HepG2 (cell line): ENCODE results near the gene TSR1. TPM values are rescaled to one million over a fixed set of nuclear protein-coding genes. Genes with fewer than 3 reads are reported as not detected.

Source experiments
- ATAC-seq: fragments of 200-7000 bp; cut with Tn5 transposase; 3 replicates; pipeline ENCODE4 v1.9.1; 2020; ENCODE audit warnings: mild to moderate bottlenecking, moderate library complexity
- BruUV-seq: library from RNA; stranded (reverse); fragments of 400-500 nt; replicated peaks from 2 replicates; lab custom pipeline; 2021; lab: Mats Ljungman, UMichigan
- CTCF ChIA-PET: fragments of 300-600 bp; formaldehyde crosslinking; extraction: SDS; loops from one replicate; lab custom pipeline; 2021; ENCODE audit warnings: low total read pairs, inconsistent platforms, low intra/inter-chr PET ratio; lab: Yijun Ruan, JAX
- POLR2A ChIA-PET: fragments of 350-600 bp; sonication (Branson Sonifier 250); formaldehyde crosslinking; loops from one replicate; lab custom pipeline; 2020; ENCODE audit warnings: antibody characterized with exemption, inconsistent platforms; lab: Yijun Ruan, JAX
- DNase-seq: peaks from one replicate; pipeline ENCODE4 v3.0.0-alpha.2; 2015; ENCODE audit warnings: low spot score
- FAIRE-seq: peaks from 3 replicates; lab custom pipeline; 2011; peaks lifted over from hg19 to GRCh38; lab: Jason Lieb, UNC
- H2AFZ ChIP-seq: one replicate; pipeline ENCODE4 v1.6.1; 2011; ENCODE audit warnings: low read length, inconsistent platforms
- H3K27ac ChIP-seq: fragments of 300-600 bp; 3 replicates; pipeline ENCODE4 v1.8.0; 2011; ENCODE audit warnings: mixed run types, mild to moderate bottlenecking, mixed read lengths, low read length, inconsistent platforms; ENCODE audit not compliant: insufficient read depth; ENCODE audit errors: extremely low read length
- H3K27me3 ChIP-seq, 2 experiments: fragments of 200-600 bp in 1 of 2; 2 replicates in 1 of 2; 3 replicates in 1 of 2; pipeline versions ENCODE4 v1.6.0 to v1.8.0; 2011; ENCODE audit warnings: low read length in 2 of 2, mild to moderate bottlenecking in 2 of 2, moderate library complexity in 2 of 2, inconsistent platforms in 1 of 2; ENCODE audit not compliant: insufficient read depth in 2 of 2, control insufficient read depth in 1 of 2
- H3K36me3 ChIP-seq, 2 experiments: fragments of 200-600 bp in 1 of 2; replicated peaks in 1 of 2; 2 replicates in 1 of 2; 3 replicates in 1 of 2; pipeline versions ENCODE4 v1.5.1 to v1.8.0; 2011; ENCODE audit warnings: low read length in 2 of 2, inconsistent platforms in 1 of 2; ENCODE audit not compliant: insufficient read depth in 2 of 2, control insufficient read depth in 1 of 2
- H3K4me1 ChIP-seq: 2 replicates; pipeline ENCODE4 v1.5.1; 2012; ENCODE audit warnings: low read length, inconsistent platforms; ENCODE audit not compliant: insufficient read depth
- H3K4me2 ChIP-seq: 2 replicates; pipeline ENCODE4 v1.6.0; 2011; ENCODE audit warnings: low read depth, low read length, inconsistent platforms
- H3K4me3 ChIP-seq, 3 experiments: fragments of 200-600 bp in 1 of 3; sonication (generic), shearing (Covaris generic) in 1 of 3; replicated peaks in 1 of 3; 2 replicates each; pipeline ENCODE4 v1.5.1; 2011 to 2016; ENCODE audit warnings: low read length in 3 of 3, inconsistent platforms in 2 of 3, low read depth in 2 of 3, mild to moderate bottlenecking in 2 of 3, control low read depth in 1 of 3, mixed read lengths in 1 of 3; ENCODE audit not compliant: insufficient read depth in 1 of 3
- H3K79me2 ChIP-seq: one replicate; pipeline ENCODE4 v1.6.1; 2011; ENCODE audit warnings: low read length, inconsistent platforms; ENCODE audit not compliant: insufficient read depth
- H3K9ac ChIP-seq: 2 replicates; pipeline ENCODE4 v1.6.0; 2011; ENCODE audit warnings: mild to moderate bottlenecking, low read depth, low read length, inconsistent platforms; ENCODE audit not compliant: insufficient read depth
- H3K9me3 ChIP-seq: 2 replicates; pipeline ENCODE4 v1.5.1; 2012; ENCODE audit warnings: mild to moderate bottlenecking, low read length
- H4K20me1 ChIP-seq: 2 replicates; pipeline ENCODE4 v1.6.0; 2011; ENCODE audit warnings: inconsistent platforms, mild to moderate bottlenecking, low read length, moderate library complexity; ENCODE audit not compliant: insufficient read depth
- DNMT1 ChIP-seq: sonication (generic); formaldehyde crosslinking; IDR thresholded peaks from 2 replicates; pipeline ENCODE4 v1.5.1; 2020; ENCODE audit warnings: mild to moderate bottlenecking, missing genetic modification reagents
- PCBP2 ChIP-seq: fragments of 200-400 bp; formaldehyde crosslinking; optimal IDR thresholded peaks from 2 replicates; pipeline ENCODE3; 2018; ENCODE audit warnings: low read length, low read depth; ENCODE audit not compliant: poor library complexity, severe bottlenecking
- PREB ChIP-seq: sonication (generic); formaldehyde crosslinking; IDR thresholded peaks from 2 replicates; pipeline ENCODE4 v1.4.0; 2020; ENCODE audit warnings: missing genetic modification reagents
- ZNF503 ChIP-seq: sonication (generic); formaldehyde crosslinking; IDR thresholded peaks from 2 replicates; pipeline ENCODE4 v1.4.0; 2020; ENCODE audit warnings: missing genetic modification reagents
- ZNF740 ChIP-seq: sonication (generic); formaldehyde crosslinking; IDR thresholded peaks from 2 replicates; pipeline ENCODE4 v1.4.0; 2020; ENCODE audit warnings: missing genetic modification reagents
- WGBS: methylation state at CpG from one replicate; pipeline ENCODE4 v1.1.6; 2017; ENCODE audit warnings: low lambda C conversion rate; 5-methylcytosine and 5-hydroxymethylcytosine counted together
- in situ Hi-C: cut with HindIII; loops from 2 replicates; pipeline ENCODE4 v1.10.0; 2017; ENCODE audit warnings: low pct_unique_long_range_greater_than_20kb; ENCODE audit not compliant: extremely low pct_ligation_motif_present
- intact Hi-C: fragments of 100-400 bp; cut with micrococcal nuclease; formaldehyde crosslinking; loops from one replicate; pipeline ENCODE4 v1.10.0; 2022; ENCODE audit not compliant: unreplicated experiment
- polyA plus RNA-seq, 8 experiments: library from polyadenylated mRNA; depleted of rRNA in 3 of 8; stranded (reverse) in 7 of 8; unstranded in 1 of 8; fragments of >200 nt; fragmentation: Illumina TruSeq in 4 of 8; extraction: Trizol in 4 of 8; gene quantifications; 2 replicates each; pipeline versions ENCODE4 v1.2.1 to v1.2.3, GENCODE V29; 2011 to 2016; ENCODE audit warnings: low read depth in 4 of 8, missing spikeins in 1 of 8, mixed read lengths in 1 of 8; ENCODE audit not compliant: insufficient read depth in 1 of 8
- total RNA-seq, 5 experiments: library from RNA; depleted of rRNA; stranded (reverse); fragments of >200 nt; fragmentation: Illumina TruSeq; extraction: Trizol; gene quantifications; 2 replicates each; pipeline ENCODE4 v1.2.3, GENCODE V29; 2016; ENCODE audit warnings: low read depth in 1 of 5

TSR1 gene
- total and polyA plus RNA-seq, 2 of the 13 experiments (the other 11 are each of a cell fraction or from before 2014, with no cell fraction given), result 7.1 to 65.8 TPM

- H3K9ac ChIP-seq, result no peak overlapping the region
- H3K36me3 ChIP-seq, result peaks cover 21 to 76% of the 10 kb centered on the region in 2 experiments
- no peak overlapping the region for H2AFZ ChIP-seq
- 93% methylated on average over 1 of the region's 1 CpG for WGBS
- TF ChIP-seq ZNF503, result no peak
- TF ChIP-seq DNMT1 (CRISPR knock-in tag), result no peak
- TF ChIP-seq PCBP2, result no peak
- no peak for TF ChIP-seq PREB (CRISPR knock-in tag)
- no peak for TF ChIP-seq ZNF740 (CRISPR knock-in tag)
- ATAC-seq (no peak), FAIRE-seq (no peak), DNase-seq (no peak)
- H3K4me3 ChIP-seq, result no peak overlapping the region
- no peaks in the 10 kb centered on the region for H3K9me3 ChIP-seq
- ChIA-PET CTCF (no interaction called here), POLR2A (no interaction called here)
- H3K4me2 ChIP-seq, result no peak overlapping the region
- BruUV-seq, result no TSS peak
- H3K27ac ChIP-seq, result no peak overlapping the region
- H3K27me3 ChIP-seq, result no peaks in the 10 kb centered on the region
- in situ Hi-C loops (no loop called here), intact Hi-C loops (no loop called here)
- H4K20me1 ChIP-seq, result no peaks in the 10 kb centered on the region; the same call in 1 of the 2 replicates
- peaks cover 10% of the 10 kb centered on the region for H3K79me2 ChIP-seq
- H3K4me1 ChIP-seq, result no peaks in the 10 kb centered on the region
Observed at GRCh38 chr17:2295575-2295974, 40.7 kb downstream of the TSR1 start.
